Measurements from ENCODE around the gene GADD45GIP1.

The GADD45GIP1 gene

GRCh38 chr19:12937093-12937926, 19.7 kb downstream of the GADD45GIP1 start:
- peak overlapping the region; percentile 55 to 79 for H3K4me3 ChIP-seq (ENCODE audit: low read depth in 1 of 2, low read length in 2 of 2)
- H3K4me1 ChIP-seq (ENCODE audit: insufficient read depth, low read length): peaks cover 42% of the 10 kb centered on the region
- no peaks in the 10 kb centered on the region for H3K9me3 ChIP-seq (ENCODE audit: low read length)
- peak overlapping the region; percentile 41 for H3K27ac ChIP-seq (ENCODE audit: low read depth, low read length)
- H3K27me3 ChIP-seq (ENCODE audit: control insufficient read depth in 1 of 2, insufficient read depth in 2 of 2, low read length in 2 of 2): no peaks in the 10 kb centered on the region
- H3K36me3 ChIP-seq (ENCODE audit: insufficient read depth, low read length): peaks cover 27% of the 10 kb centered on the region
- H3K9ac ChIP-seq (ENCODE audit: low read length): no peak overlapping the region

GRCh38 chr19:12936582-12936981, 20.4 kb downstream of the GADD45GIP1 start:
- H3K36me3 ChIP-seq (ENCODE audit: insufficient read depth, low read length): peaks cover 19% of the 10 kb centered on the region
- H3K4me1 ChIP-seq (ENCODE audit: insufficient read depth, low read length): peaks cover 40% of the 10 kb centered on the region
- no peaks in the 10 kb centered on the region for H3K9me3 ChIP-seq (ENCODE audit: low read length)
- no peak overlapping the region for H3K9ac ChIP-seq (ENCODE audit: low read length)
- no peaks in the 10 kb centered on the region for H3K27me3 ChIP-seq (ENCODE audit: control insufficient read depth in 1 of 2, insufficient read depth in 2 of 2, low read length in 2 of 2)
- H3K4me3 ChIP-seq (ENCODE audit: low read depth in 1 of 2, low read length in 2 of 2): no peak overlapping the region
- H3K27ac ChIP-seq (ENCODE audit: low read depth, low read length): no peak overlapping the region

GRCh38 chr19:12935071-12935470, 22.0 kb downstream of the GADD45GIP1 start:
- H3K9ac ChIP-seq (ENCODE audit: low read length): no peak overlapping the region
- peaks cover 29% of the 10 kb centered on the region for H3K4me1 ChIP-seq (ENCODE audit: insufficient read depth, low read length)
- H3K36me3 ChIP-seq (ENCODE audit: insufficient read depth, low read length): peaks cover 14% of the 10 kb centered on the region
- H3K27me3 ChIP-seq (ENCODE audit: control insufficient read depth in 1 of 2, insufficient read depth in 2 of 2, low read length in 2 of 2): no peaks in the 10 kb centered on the region
- no peak overlapping the region for H3K4me3 ChIP-seq (ENCODE audit: low read depth in 1 of 2, low read length in 2 of 2)
- H3K27ac ChIP-seq (ENCODE audit: low read depth, low read length): no peak overlapping the region
- H3K9me3 ChIP-seq (ENCODE audit: low read length): no peaks in the 10 kb centered on the region

- Histone ChIP-seq H3K9me3 (ENCODE audit: low read length) (no peaks in the 10 kb centered on the region), H3K27ac (ENCODE audit: low read depth, low read length) (peak within 1 kb of the TSS; percentile 59), H3K36me3 (ENCODE audit: insufficient read depth, low read length) (peaks cover 23% of the 10 kb centered on the region), H3K4me1 (ENCODE audit: insufficient read depth, low read length) (peaks cover 21% of the 10 kb centered on the region), H3K27me3 (ENCODE audit: control insufficient read depth in 1 of 2, insufficient read depth in 2 of 2, low read length in 2 of 2) (no peaks in the 10 kb centered on the region), H3K4me3 (ENCODE audit: low read depth in 1 of 2, low read length in 2 of 2) (peak within 1 kb of the TSS; percentile 59 to 93), H3K9ac (ENCODE audit: low read length) (peak within 1 kb of the TSS; percentile 73)
These were observed 23.5 kb downstream of the GADD45GIP1 start, which contains the start of gene FARSA for GRCh38 chr19:12933287-12934072. FARSA (minus strand) TSS chr19:12933711; CDS start chr19:12933696, 15 bp downstream.

GRCh38 chr19:12932392-12933286, 24.4 kb downstream of the GADD45GIP1 start:
- H3K27ac ChIP-seq (ENCODE audit: low read depth, low read length): peak overlapping the region; percentile 59

GRCh38 chr19:12930002-12930645, 26.9 kb downstream of the GADD45GIP1 start:
- H3K4me1 ChIP-seq (ENCODE audit: insufficient read depth, low read length): peaks cover 13% of the 10 kb centered on the region
- H3K9me3 ChIP-seq (ENCODE audit: low read length): no peaks in the 10 kb centered on the region
- no peak overlapping the region for H3K4me3 ChIP-seq (ENCODE audit: low read depth in 1 of 2, low read length in 2 of 2)
- no peak overlapping the region for H3K27ac ChIP-seq (ENCODE audit: low read depth, low read length)
- peaks cover 48% of the 10 kb centered on the region for H3K36me3 ChIP-seq (ENCODE audit: insufficient read depth, low read length)
- H3K27me3 ChIP-seq (ENCODE audit: control insufficient read depth in 1 of 2, insufficient read depth in 2 of 2, low read length in 2 of 2): no peaks in the 10 kb centered on the region
- no peak overlapping the region for H3K9ac ChIP-seq (ENCODE audit: low read length)

More at GRCh38 chr19:12932392-12933286, 24.4 kb downstream of the GADD45GIP1 start:
- no peaks in the 10 kb centered on the region for H3K27me3 ChIP-seq (ENCODE audit: control insufficient read depth in 1 of 2, insufficient read depth in 2 of 2, low read length in 2 of 2)
- peak overlapping the region; percentile 73 for H3K9ac ChIP-seq (ENCODE audit: low read length)
- no peaks in the 10 kb centered on the region for H3K9me3 ChIP-seq (ENCODE audit: low read length)
- peaks cover 30% of the 10 kb centered on the region for H3K36me3 ChIP-seq (ENCODE audit: insufficient read depth, low read length)
- peak overlapping the region; percentile 59 to 93 for H3K4me3 ChIP-seq (ENCODE audit: low read depth in 1 of 2, low read length in 2 of 2)
- peaks cover 18% of the 10 kb centered on the region for H3K4me1 ChIP-seq (ENCODE audit: insufficient read depth, low read length)

- Histone ChIP-seq H3K36me3 (ENCODE audit: insufficient read depth, low read length) (peaks cover 65% of the 10 kb centered on the region), H3K9me3 (ENCODE audit: low read length) (no peaks in the 10 kb centered on the region), H3K4me3 (ENCODE audit: low read depth in 1 of 2, low read length in 2 of 2) (no peak overlapping the region)
These were observed 32.3 kb downstream of the GADD45GIP1 start for GRCh38 chr19:12924621-12925310.

GRCh38 chr19:12922959-12923358, 34.1 kb downstream of the GADD45GIP1 start:
- no peaks in the 10 kb centered on the region for H3K4me1 ChIP-seq (ENCODE audit: insufficient read depth, low read length)
- no peak overlapping the region for H3K9ac ChIP-seq (ENCODE audit: low read length)
- no peaks in the 10 kb centered on the region for H3K9me3 ChIP-seq (ENCODE audit: low read length)
- no peak overlapping the region for H3K27ac ChIP-seq (ENCODE audit: low read depth, low read length)
- no peaks in the 10 kb centered on the region for H3K27me3 ChIP-seq (ENCODE audit: control insufficient read depth in 1 of 2, insufficient read depth in 2 of 2, low read length in 2 of 2)
- no peak overlapping the region for H3K4me3 ChIP-seq (ENCODE audit: low read depth in 1 of 2, low read length in 2 of 2)
- peaks cover 49% of the 10 kb centered on the region for H3K36me3 ChIP-seq (ENCODE audit: insufficient read depth, low read length)

More at GRCh38 chr19:12924621-12925310, 32.3 kb downstream of the GADD45GIP1 start:
- no peaks in the 10 kb centered on the region for H3K4me1 ChIP-seq (ENCODE audit: insufficient read depth, low read length)
- no peak overlapping the region for H3K27ac ChIP-seq (ENCODE audit: low read depth, low read length)
- H3K27me3 ChIP-seq (ENCODE audit: control insufficient read depth in 1 of 2, insufficient read depth in 2 of 2, low read length in 2 of 2): no peaks in the 10 kb centered on the region
- no peak overlapping the region for H3K9ac ChIP-seq (ENCODE audit: low read length)

GRCh38 chr19:12921047-12921446, 36.0 kb downstream of the GADD45GIP1 start:
- Histone ChIP-seq H3K4me3 (ENCODE audit: low read depth in 1 of 2, low read length in 2 of 2) (no peak overlapping the region), H3K27ac (ENCODE audit: low read depth, low read length) (no peak overlapping the region), H3K36me3 (ENCODE audit: insufficient read depth, low read length) (peaks cover 35% of the 10 kb centered on the region), H3K9ac (ENCODE audit: low read length) (no peak overlapping the region), H3K27me3 (ENCODE audit: control insufficient read depth in 1 of 2, insufficient read depth in 2 of 2, low read length in 2 of 2) (no peaks in the 10 kb centered on the region), H3K9me3 (ENCODE audit: low read length) (no peaks in the 10 kb centered on the region), H3K4me1 (ENCODE audit: insufficient read depth, low read length) (no peaks in the 10 kb centered on the region)

- H3K36me3 ChIP-seq (ENCODE audit: insufficient read depth, low read length): peaks cover 11% of the 10 kb centered on the region
- peaks cover 10% of the 10 kb centered on the region for H3K4me1 ChIP-seq (ENCODE audit: insufficient read depth, low read length)
- H3K9me3 ChIP-seq (ENCODE audit: low read length): no peaks in the 10 kb centered on the region
- H3K9ac ChIP-seq (ENCODE audit: low read length): no peak overlapping the region
- H3K4me3 ChIP-seq (ENCODE audit: low read depth in 1 of 2, low read length in 2 of 2): no peak overlapping the region
- H3K27me3 ChIP-seq (ENCODE audit: control insufficient read depth in 1 of 2, insufficient read depth in 2 of 2, low read length in 2 of 2): no peaks in the 10 kb centered on the region
- no peak overlapping the region for H3K27ac ChIP-seq (ENCODE audit: low read depth, low read length)
These were observed 38.8 kb downstream of the GADD45GIP1 start for GRCh38 chr19:12918253-12918652.

Data from muscle layer of colon (tissue), 2 donors.